Fibroblast of lung (primary cell): Measurements from ENCODE around the gene TULP1. TPM values are rescaled to one million over a fixed set of nuclear protein-coding genes. Genes with fewer than 3 reads are reported as not detected.

ENCODE experiments used
- DNase-seq, 2 donors: peaks; one replicate each; pipeline versions ENCODE4 v3.0.0 to v3.0.0-alpha.2; 2010; ENCODE audit warnings: low read depth in 2 of 2
- H2AFZ ChIP-seq: 2 replicates; pipeline ENCODE4 v1.5.1; 2012; ENCODE audit warnings: low read length, control low read depth, inconsistent platforms
- H3K27ac ChIP-seq: 2 replicates; pipeline ENCODE4 v1.5.1; 2011; ENCODE audit warnings: low read length, control low read depth; ENCODE audit not compliant: insufficient read depth
- H3K27me3 ChIP-seq: 2 replicates; pipeline ENCODE4 v1.5.1; 2011; ENCODE audit warnings: mild to moderate bottlenecking, low read length; ENCODE audit not compliant: control insufficient read depth, insufficient read depth
- H3K36me3 ChIP-seq: 2 replicates; pipeline ENCODE4 v1.5.1; 2011; ENCODE audit warnings: low read length; ENCODE audit not compliant: control insufficient read depth, insufficient read depth
- H3K4me1 ChIP-seq: 2 replicates; pipeline ENCODE4 v1.5.1; 2011; ENCODE audit warnings: low read length; ENCODE audit not compliant: control insufficient read depth, insufficient read depth; ENCODE audit errors: extremely low read depth
- H3K4me2 ChIP-seq: 2 replicates; pipeline ENCODE4 v1.5.1; 2011; ENCODE audit warnings: low read length, control low read depth; ENCODE audit not compliant: insufficient read depth; ENCODE audit errors: extremely low read depth
- H3K4me3 ChIP-seq, 4 experiments: fragments of 200-600 bp in 1 of 4; sonication (generic) in 1 of 4; replicated peaks in 1 of 4; 2 replicates each; pipeline ENCODE4 v1.5.1; 2011 to 2016; ENCODE audit warnings: low read length in 4 of 4, low read depth in 3 of 4, mild to moderate bottlenecking in 3 of 4, control low read depth in 2 of 4, inconsistent platforms in 1 of 4, mixed read lengths in 1 of 4; ENCODE audit not compliant: insufficient read depth in 1 of 4; ENCODE audit errors: control extremely low read depth in 1 of 4
- H3K79me2 ChIP-seq: 2 replicates; pipeline ENCODE4 v1.5.1; 2012; ENCODE audit warnings: mild to moderate bottlenecking, low read length, inconsistent platforms; ENCODE audit not compliant: control insufficient read depth, insufficient read depth
- H3K9ac ChIP-seq: 2 replicates; pipeline ENCODE4 v1.5.1; 2011; ENCODE audit warnings: mild to moderate bottlenecking, low read length, control low read depth; ENCODE audit not compliant: insufficient read depth
- H3K9me3 ChIP-seq: 2 replicates; pipeline ENCODE4 v1.5.1; 2012; ENCODE audit warnings: low read depth, low read length; ENCODE audit not compliant: control insufficient read depth, insufficient read depth
- H4K20me1 ChIP-seq: 2 replicates; pipeline ENCODE4 v1.5.1; 2011; ENCODE audit warnings: low read length; ENCODE audit not compliant: control insufficient read depth, insufficient read depth; ENCODE audit errors: extremely low read depth
- CTCF ChIP-seq, 2 donors: IDR thresholded peaks in 1 of 2; conservative IDR thresholded peaks in 1 of 2; 1 replicate in 1 of 2; 2 replicates in 1 of 2; pipeline ENCODE4 v1.5.1; 2011 to 2012; ENCODE audit warnings: low read length in 2 of 2, control low read depth in 1 of 2, inconsistent platforms in 1 of 2, low read depth in 1 of 2, mild to moderate bottlenecking in 1 of 2
- EZH2 ChIP-seq: IDR thresholded peaks from 2 replicates; pipeline ENCODE4 v1.5.1; 2012; ENCODE audit warnings: low read length, control low read depth, mild to moderate bottlenecking; ENCODE audit errors: missing control alignments
- polyA plus RNA-seq, 2 donors: library from polyadenylated mRNA; depleted of rRNA in 1 of 2; stranded (reverse) in 1 of 2; unstranded in 1 of 2; fragments of >200 nt; gene quantifications; 2 replicates each; pipeline ENCODE4 v1.2.1, GENCODE V29; 2011 to 2012; ENCODE audit warnings: missing spikeins in 1 of 2
- total RNA-seq: library from RNA; depleted of rRNA; stranded (reverse); fragments of >200 nt; gene quantifications from 2 replicates; pipeline ENCODE4 v1.2.1, GENCODE V29; 2014

The TULP1 gene
- total and polyA plus RNA-seq, 2 donors (not counting 1 experiment from before 2014, with no cell fraction given): not detected

- H3K36me3 ChIP-seq: peaks cover 14% of the 10 kb centered on the region
- DNase-seq: no peak
- H3K27ac ChIP-seq: no peak overlapping the region
- H4K20me1 ChIP-seq: no peaks in the 10 kb centered on the region
- H3K4me3 ChIP-seq: no peak overlapping the region
- no peaks in the 10 kb centered on the region for H3K27me3 ChIP-seq
- H3K9ac ChIP-seq: no peak overlapping the region
- peaks cover 31% of the 10 kb centered on the region for H3K4me1 ChIP-seq
- peaks cover 20% of the 10 kb centered on the region for H3K79me2 ChIP-seq
- no peak overlapping the region for H3K4me2 ChIP-seq
- TF ChIP-seq CTCF (conservative IDR thresholded peaks at IDR 0.05 in 1 of 2, IDR thresholded peaks at IDR 0.05 in 1 of 2; ENCODE audit: low read depth in 1 of 2, low read length in 2 of 2): no peak
- no peak for TF ChIP-seq EZH2
- no peaks in the 10 kb centered on the region for H3K9me3 ChIP-seq
- H2AFZ ChIP-seq: no peak overlapping the region
Measured at GRCh38 chr6:35483893-35484645, 28.6 kb downstream of the TULP1 start.

- peaks cover 31% of the 10 kb centered on the region for H3K4me1 ChIP-seq
- TF ChIP-seq CTCF (conservative IDR thresholded peaks at IDR 0.05 in 1 of 2, IDR thresholded peaks at IDR 0.05 in 1 of 2; ENCODE audit: low read depth in 1 of 2, low read length in 2 of 2) (no peak), EZH2 (no peak)
- no peak overlapping the region for H3K27ac ChIP-seq
- H3K27me3 ChIP-seq: no peaks in the 10 kb centered on the region
- H4K20me1 ChIP-seq: no peaks in the 10 kb centered on the region
- H3K4me3 ChIP-seq: no peak overlapping the region
- no peak overlapping the region for H3K9ac ChIP-seq
- H2AFZ ChIP-seq: no peak overlapping the region
- peaks cover 19% of the 10 kb centered on the region for H3K79me2 ChIP-seq
- H3K36me3 ChIP-seq: peaks cover 15% of the 10 kb centered on the region
- no peak for DNase-seq
- no peak overlapping the region for H3K4me2 ChIP-seq
- no peaks in the 10 kb centered on the region for H3K9me3 ChIP-seq
Measured at GRCh38 chr6:35483490-35483889, 29.2 kb downstream of the TULP1 start.

GRCh38 chr6:35483062-35483461 is 29.6 kb downstream of the TULP1 start:
- H3K79me2 ChIP-seq: peaks cover 16% of the 10 kb centered on the region
- no peak overlapping the region for H3K4me2 ChIP-seq
- H3K27me3 ChIP-seq: no peaks in the 10 kb centered on the region
- no peaks in the 10 kb centered on the region for H4K20me1 ChIP-seq
- no peak overlapping the region for H2AFZ ChIP-seq
- no peak overlapping the region for H3K9ac ChIP-seq
- no peak overlapping the region for H3K4me3 ChIP-seq
- no peaks in the 10 kb centered on the region for H3K9me3 ChIP-seq
- no peak for TF ChIP-seq CTCF (conservative IDR thresholded peaks at IDR 0.05 in 1 of 2, IDR thresholded peaks at IDR 0.05 in 1 of 2; ENCODE audit: low read depth in 1 of 2, low read length in 2 of 2)
- TF ChIP-seq EZH2: no peak
- peaks cover 28% of the 10 kb centered on the region for H3K4me1 ChIP-seq
- no peak for DNase-seq
- H3K36me3 ChIP-seq: peaks cover 18% of the 10 kb centered on the region
- H3K27ac ChIP-seq: no peak overlapping the region
